Right lobe of liver (tissue), 6 donors: ENCODE measurements around the gene TSPAN13. TPM values are rescaled to one million over a fixed set of nuclear protein-coding genes. Genes with fewer than 3 reads are reported as not detected.

Experiments used
- ATAC-seq, 4 donors: fragments of 200-7000 bp; cut with Tn5 transposase; one replicate each; pipeline ENCODE4 v1.9.1; 2020; ENCODE audit warnings: mild to moderate bottlenecking in 4 of 4, moderate library complexity in 4 of 4
- DNase-seq, 3 donors: peaks; one replicate each; pipeline ENCODE4 v3.0.0-alpha.2; 2020
- H3K27ac ChIP-seq, 3 donors: fragments of 200-600 bp; one replicate each; pipeline ENCODE4 v1.8.0; 2022
- H3K27me3 ChIP-seq, 2 donors: fragments of 200-600 bp; one replicate each; pipeline ENCODE4 v1.8.0; 2022
- H3K36me3 ChIP-seq, 4 donors: fragments of 200-600 bp; sonication (generic) in 1 of 4; one replicate each; pipeline versions ENCODE4 v1.5.1 to v1.8.0; 2017 to 2022; ENCODE audit warnings: control low read depth in 1 of 4
- H3K4me1 ChIP-seq, 4 donors: fragments of 200-600 bp; sonication (generic) in 1 of 4; one replicate each; pipeline versions ENCODE4 v1.5.1 to v1.8.0; 2017 to 2022; ENCODE audit warnings: control low read depth in 1 of 4
- H3K4me3 ChIP-seq, 3 donors: fragments of 200-600 bp; one replicate each; pipeline ENCODE4 v1.8.0; 2022
- H3K9me3 ChIP-seq, 4 donors: fragments of 200-600 bp; sonication (generic) in 1 of 4; one replicate each; pipeline versions ENCODE4 v1.5.1 to v1.8.0; 2017 to 2022; ENCODE audit warnings: control low read depth in 1 of 4
- CTCF ChIP-seq, 4 donors: fragments of 200-600 bp in 3 of 4; fragments of 450-650 bp in 1 of 4; IDR thresholded peaks; one replicate each; pipeline versions ENCODE4 v1.5.1 to v1.8.0; 2016 to 2022; ENCODE audit warnings: antibody characterized with exemption in 4 of 4, mild to moderate bottlenecking in 2 of 4
- POLR2A ChIP-seq: fragments of 450-650 bp; IDR thresholded peaks from one replicate; pipeline ENCODE4 v1.6.1; 2017; ENCODE audit warnings: antibody characterized with exemption, mild to moderate bottlenecking
- WGBS: methylation state at CpG from one replicate; pipeline ENCODE4 v1.1.6; 2018; ENCODE audit warnings: low coverage, low lambda C conversion rate; ENCODE audit not compliant: insufficient coverage; ENCODE audit errors: missing lambda C conversion rate; 5-methylcytosine and 5-hydroxymethylcytosine counted together
- intact Hi-C, 2 donors: fragments of 100-400 bp; cut with DNase I; formaldehyde crosslinking; loops; one replicate each; pipeline versions ENCODE4 v1.11.2 to v1.14.1; 2022
- total RNA-seq, 6 experiments: library from RNA; depleted of rRNA in 2 of 6; stranded (reverse); fragments of >200 nt in 2 of 6; fragmentation: NEBNext Ultra II Directional in 3 of 6; extraction: Animal tissue kit (Norgen Biotek cat#: 25700) in 3 of 6; gene quantifications; one replicate each; pipeline versions ENCODE4 v1.1.0 to v1.2.4, GENCODE V29; 2016 to 2023
- donor health status: DM: no; HTN: yes; CAD: no.
- donor health status: DM: no; HTN: no; CAD: no.
- donor health status: DM: no; HTN: no; CAD: no.
- donor health status: DM: no; HTN: yes; CAD: no.
- donor health status: DM: no; HTN: yes; CAD: no.

TSPAN13 gene
- total RNA-seq, 6 experiments from 2014 or later, result 7.1 to 43.2 (median 18.0) TPM

- 61% methylated on average over 3 of the region's 3 CpGs for WGBS
- Histone ChIP-seq H3K36me3 (no peaks in the 10 kb centered on the region), H3K4me1 (no peaks in the 10 kb centered on the region), H3K4me3 (no peak overlapping the region), H3K27ac (no peak overlapping the region), H3K27me3 (no peaks in the 10 kb centered on the region), H3K9me3 (no peaks in the 10 kb centered on the region)
- no peak for DNase-seq
- intact Hi-C loops, result no loop called here
- TF ChIP-seq CTCF (IDR thresholded peaks at IDR 0.05) (no peak), POLR2A (no peak)
- ATAC-seq, result no peak
Measured at GRCh38 chr7:16740623-16740953, 13.0 kb upstream of the TSPAN13 start.

- WGBS, result 92% methylated on average over 1 of the region's 1 CpG
- Histone ChIP-seq H3K27me3 (no peaks in the 10 kb centered on the region), H3K4me1 (no peaks in the 10 kb centered on the region), H3K9me3 (no peaks in the 10 kb centered on the region), H3K4me3 (no peak overlapping the region), H3K27ac (no peak overlapping the region), H3K36me3 (no peaks in the 10 kb centered on the region)
- no peak for ATAC-seq
- intact Hi-C loops, result no loop called here
- DNase-seq, result no peak
- no peak for TF ChIP-seq CTCF (IDR thresholded peaks at IDR 0.05)
- TF ChIP-seq POLR2A, result no peak
Measured at GRCh38 chr7:16740996-16741395, 12.6 kb upstream of the TSPAN13 start.

- Histone ChIP-seq H3K27me3 (no peaks in the 10 kb centered on the region), H3K4me3 (no peak overlapping the region), H3K9me3 (no peaks in the 10 kb centered on the region), H3K4me1 (no peaks in the 10 kb centered on the region), H3K27ac (no peak overlapping the region), H3K36me3 (no peaks in the 10 kb centered on the region)
- DNase-seq, result no peak
- no CpG with 5 or more reads among the region's 1 CpG for WGBS
- no peak for ATAC-seq
- intact Hi-C loops, result no loop called here
- no peak for TF ChIP-seq POLR2A
- TF ChIP-seq CTCF (IDR thresholded peaks at IDR 0.05), result no peak
Measured at GRCh38 chr7:16741676-16742075, 11.9 kb upstream of the TSPAN13 start.

- Histone ChIP-seq H3K36me3 (no peaks in the 10 kb centered on the region), H3K4me3 (no peak overlapping the region), H3K27ac (no peak overlapping the region), H3K27me3 (no peaks in the 10 kb centered on the region), H3K4me1 (no peaks in the 10 kb centered on the region), H3K9me3 (no peaks in the 10 kb centered on the region)
- intact Hi-C loops, result no loop called here
- WGBS, result 67% methylated on average over 3 of the region's 3 CpGs
- TF ChIP-seq CTCF (IDR thresholded peaks at IDR 0.05) (no peak), POLR2A (no peak)
- no peak for ATAC-seq
- no peak for DNase-seq
Measured at GRCh38 chr7:16742547-16742946, 11.0 kb upstream of the TSPAN13 start.

GRCh38 chr7:16743236-16743635 lies 10.3 kb upstream of the TSPAN13 start:
- WGBS, result 27% methylated on average over 4 of the region's 4 CpGs
- no peak overlapping the region for H3K27ac ChIP-seq
- intact Hi-C loops, result no loop called here
- H3K36me3 ChIP-seq, result no peaks in the 10 kb centered on the region
- ATAC-seq (peak; percentile 33 to 82 (median 75)), DNase-seq (no peak)
- H3K27me3 ChIP-seq, result no peaks in the 10 kb centered on the region
- no peaks in the 10 kb centered on the region for H3K9me3 ChIP-seq
- no peak overlapping the region for H3K4me3 ChIP-seq
- TF ChIP-seq CTCF (IDR thresholded peaks at IDR 0.05) (no peak), POLR2A (no peak)
- H3K4me1 ChIP-seq, result no peaks in the 10 kb centered on the region
